Calu3 (cell line): Measurements from ENCODE around the gene SPR. TPM values are rescaled to one million over a fixed set of nuclear protein-coding genes. Genes with fewer than 3 reads are reported as not detected.

Experiments used
- BruUV-seq: library from RNA; stranded (reverse); fragments of 400-500 nt; replicated peaks from 2 replicates; lab custom pipeline; 2021; lab: Mats Ljungman, UMichigan
- CTCF ChIA-PET: fragments of 300-600 bp; sonication (Branson Sonifier 250); formaldehyde crosslinking; loops from one replicate; lab custom pipeline; 2022; ENCODE audit warnings: antibody characterized with exemption; lab: Charles Lee
- DNase-seq: peaks from one replicate; pipeline ENCODE4 v3.0.0; 2022
- H3K27ac Mint-ChIP-seq: one replicate; pipeline ENCODE4 v1.8.0; 2022; ENCODE audit warnings: mixed read lengths; ENCODE audit not compliant: unreplicated experiment
- H3K27me3 Mint-ChIP-seq: one replicate; pipeline ENCODE4 v1.8.0; 2022; ENCODE audit warnings: mixed read lengths; ENCODE audit not compliant: unreplicated experiment
- H3K36me3 Mint-ChIP-seq: one replicate; pipeline ENCODE4 v1.8.0; 2022; ENCODE audit warnings: mild to moderate bottlenecking, moderate library complexity, mixed read lengths; ENCODE audit not compliant: insufficient read depth, unreplicated experiment
- H3K4me1 Mint-ChIP-seq: one replicate; pipeline ENCODE4 v1.8.0; 2022; ENCODE audit warnings: mild to moderate bottlenecking, low read depth, mixed read lengths; ENCODE audit not compliant: unreplicated experiment
- H3K4me3 Mint-ChIP-seq: one replicate; pipeline ENCODE4 v1.8.0; 2022; ENCODE audit warnings: mild to moderate bottlenecking, low read depth, moderate library complexity, mixed read lengths; ENCODE audit not compliant: unreplicated experiment
- H3K9me3 Mint-ChIP-seq: one replicate; pipeline ENCODE4 v1.8.0; 2022; ENCODE audit warnings: low read depth, mixed read lengths; ENCODE audit not compliant: unreplicated experiment
- intact Hi-C: fragments of 100-400 bp; cut with micrococcal nuclease; formaldehyde crosslinking; loops from one replicate; pipeline ENCODE4 v1.10.0; 2022; ENCODE audit not compliant: unreplicated experiment
- total RNA-seq: library from RNA; stranded (reverse); gene quantifications from 2 replicates; pipeline ENCODE4 v1.2.3, GENCODE V29; 2022
- TF ChIP-seq, protein P1 (sequence below): fragments of 200-600 bp; IDR thresholded peaks from one replicate; pipeline ENCODE4 v1.8.0; 2022; ENCODE audit warnings: antibody characterized with exemption; ENCODE audit not compliant: unreplicated experiment

SPR gene
- total RNA-seq, 1 experiment from 2014 or later: 71.1 TPM

DNA sequence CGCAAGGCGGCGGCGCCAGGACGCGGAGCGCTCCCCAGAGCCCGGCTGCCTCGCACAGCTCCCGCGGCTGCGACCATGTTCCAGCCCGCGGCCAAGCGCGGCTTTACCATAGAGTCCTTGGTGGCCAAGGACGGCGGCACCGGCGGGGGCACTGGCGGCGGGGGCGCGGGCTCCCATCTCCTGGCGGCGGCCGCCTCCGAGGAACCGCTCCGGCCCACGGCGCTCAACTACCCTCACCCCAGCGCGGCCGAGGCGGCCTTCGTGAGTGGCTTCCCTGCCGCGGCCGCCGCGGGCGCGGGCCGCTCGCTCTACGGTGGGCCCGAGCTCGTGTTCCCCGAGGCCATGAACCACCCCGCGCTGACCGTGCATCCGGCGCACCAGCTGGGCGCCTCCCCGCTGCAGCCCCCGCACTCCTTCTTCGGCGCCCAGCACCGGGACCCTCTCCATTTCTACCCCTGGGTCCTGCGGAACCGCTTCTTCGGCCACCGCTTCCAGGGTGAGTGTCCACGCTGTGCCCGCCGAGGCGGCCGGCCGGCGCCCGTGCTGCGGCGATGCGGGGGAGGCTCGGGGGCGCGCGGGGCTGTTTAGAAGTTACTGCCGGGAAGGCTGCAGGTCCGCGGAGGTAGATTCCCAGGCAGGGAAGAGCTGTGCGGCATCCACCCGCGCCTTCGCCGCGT lies 30.8 kb downstream of the SPR start:
- H3K9me3 Mint-ChIP-seq: no peaks in the 10 kb centered on the region
- H3K27me3 Mint-ChIP-seq: peaks cover 82% of the 10 kb centered on the region
- H3K4me1 Mint-ChIP-seq: peaks cover 6% of the 10 kb centered on the region
- peak overlapping the region; percentile 53 for H3K4me3 Mint-ChIP-seq
- peaks cover 14% of the 10 kb centered on the region for H3K36me3 Mint-ChIP-seq
- CTCF ChIA-PET: interaction anchor here (1.5 to 1.9 kb wide), 2 partner anchors 15 to 24 kb away, joined by 3 to 10 read pairs; no protein-coding TSS in a partner anchor
- peak; percentile 33 for DNase-seq
- no TSS peak for BruUV-seq
- intact Hi-C loops: no loop called here
- H3K27ac Mint-ChIP-seq: no peak overlapping the region
- TF ChIP-seq, protein P1, sequence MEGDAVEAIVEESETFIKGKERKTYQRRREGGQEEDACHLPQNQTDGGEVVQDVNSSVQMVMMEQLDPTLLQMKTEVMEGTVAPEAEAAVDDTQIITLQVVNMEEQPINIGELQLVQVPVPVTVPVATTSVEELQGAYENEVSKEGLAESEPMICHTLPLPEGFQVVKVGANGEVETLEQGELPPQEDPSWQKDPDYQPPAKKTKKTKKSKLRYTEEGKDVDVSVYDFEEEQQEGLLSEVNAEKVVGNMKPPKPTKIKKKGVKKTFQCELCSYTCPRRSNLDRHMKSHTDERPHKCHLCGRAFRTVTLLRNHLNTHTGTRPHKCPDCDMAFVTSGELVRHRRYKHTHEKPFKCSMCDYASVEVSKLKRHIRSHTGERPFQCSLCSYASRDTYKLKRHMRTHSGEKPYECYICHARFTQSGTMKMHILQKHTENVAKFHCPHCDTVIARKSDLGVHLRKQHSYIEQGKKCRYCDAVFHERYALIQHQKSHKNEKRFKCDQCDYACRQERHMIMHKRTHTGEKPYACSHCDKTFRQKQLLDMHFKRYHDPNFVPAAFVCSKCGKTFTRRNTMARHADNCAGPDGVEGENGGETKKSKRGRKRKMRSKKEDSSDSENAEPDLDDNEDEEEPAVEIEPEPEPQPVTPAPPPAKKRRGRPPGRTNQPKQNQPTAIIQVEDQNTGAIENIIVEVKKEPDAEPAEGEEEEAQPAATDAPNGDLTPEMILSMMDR: no peak

DNA sequence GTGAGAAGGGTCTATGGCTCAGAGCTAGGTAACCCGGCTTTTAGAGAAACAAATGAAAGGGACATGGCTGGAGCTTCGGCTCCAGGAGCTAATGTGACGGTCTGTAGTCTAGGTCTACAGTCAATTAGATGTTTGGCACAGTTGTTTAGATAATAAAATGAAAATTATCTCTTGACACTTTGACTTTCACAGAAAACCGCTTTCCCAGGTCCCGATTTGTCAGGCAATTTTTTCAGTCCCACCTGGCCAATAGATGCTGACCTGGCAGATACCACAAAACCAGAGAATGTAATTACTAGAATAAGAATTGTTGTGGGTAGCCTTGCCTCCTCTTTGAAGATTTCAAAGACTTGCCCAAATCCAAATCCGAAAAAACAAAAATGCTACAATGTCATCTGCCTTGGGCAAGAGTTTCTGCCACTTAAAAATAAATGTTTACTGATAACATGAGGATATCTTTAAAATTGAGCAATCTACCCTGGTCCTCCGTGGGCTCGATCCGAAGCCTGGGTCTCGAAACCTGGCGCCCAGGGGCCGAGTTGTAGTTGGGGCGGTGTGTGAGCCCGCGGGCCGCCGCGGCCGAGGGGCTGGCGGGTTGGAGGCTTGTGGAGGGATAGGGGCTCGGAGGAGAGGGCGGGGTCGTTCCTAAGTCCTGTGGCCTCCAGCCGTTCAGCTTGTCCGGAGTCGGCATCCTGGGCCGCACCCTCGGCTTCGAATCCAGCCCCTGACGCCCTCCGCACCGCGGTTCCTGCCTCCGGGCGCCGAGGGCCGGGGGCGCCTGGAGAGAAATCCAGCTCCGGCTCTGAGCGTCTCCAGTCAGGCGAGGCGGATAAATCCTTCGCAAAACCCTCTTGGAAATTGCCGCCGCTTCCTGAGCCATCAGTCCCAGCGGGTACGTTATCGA lies 32.5 kb downstream of the SPR start:
- no peak for DNase-seq
- TF ChIP-seq, protein P1: no peak
- Mint-ChIP-seq H3K9me3 (no peaks in the 10 kb centered on the region), H3K4me3 (no peak overlapping the region), H3K27me3 (peaks cover 80% of the 10 kb centered on the region), H3K4me1 (peaks cover 6% of the 10 kb centered on the region), H3K27ac (no peak overlapping the region), H3K36me3 (peaks cover 14% of the 10 kb centered on the region)
- intact Hi-C loops: no loop called here
- no TSS peak for BruUV-seq
- CTCF ChIA-PET: no interaction called here

DNA sequence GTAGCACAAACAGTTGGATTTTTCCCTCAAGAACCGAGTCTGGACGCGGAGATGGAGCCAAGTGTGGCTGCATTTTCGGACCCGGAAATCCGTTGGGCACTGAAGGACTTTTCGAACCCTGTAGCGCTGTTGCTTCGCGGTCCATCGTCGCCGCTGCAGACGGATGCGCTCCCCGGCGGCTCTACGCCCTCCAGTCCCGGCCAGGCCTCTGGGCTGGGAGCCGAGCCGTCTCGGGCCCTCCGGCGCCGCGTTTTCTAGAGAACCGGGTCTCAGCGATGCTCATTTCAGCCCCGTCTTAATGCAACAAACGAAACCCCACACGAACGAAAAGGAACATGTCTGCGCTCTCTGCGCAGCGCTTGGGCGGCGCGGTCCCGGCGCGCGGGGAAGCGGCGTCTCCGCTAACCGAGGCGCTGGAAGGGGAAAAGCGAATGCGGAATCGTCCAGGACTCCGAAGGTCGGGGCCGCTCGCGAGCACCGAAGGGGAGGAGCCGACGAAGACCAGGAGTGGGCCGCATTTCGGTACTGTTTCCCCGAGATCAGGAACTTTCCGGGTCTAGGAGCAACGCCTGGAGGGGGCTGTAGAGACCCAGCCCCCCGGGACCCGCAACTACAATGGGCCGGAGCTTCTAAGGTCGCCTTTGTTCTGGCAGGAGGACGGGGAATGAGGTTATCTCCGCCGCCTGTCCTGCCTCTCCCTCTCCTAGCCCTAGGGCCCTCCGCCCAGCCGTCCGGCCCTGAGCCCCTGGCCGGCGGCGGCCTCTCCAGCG lies 33.3 kb downstream of the SPR start:
- H3K4me3 Mint-ChIP-seq: no peak overlapping the region
- CTCF ChIA-PET: interaction anchor here (0.6 kb wide), 1 partner anchor 17 kb away, joined by 3 read pairs; no protein-coding TSS in a partner anchor
- DNase-seq: no peak
- BruUV-seq: no TSS peak
- no peaks in the 10 kb centered on the region for H3K9me3 Mint-ChIP-seq
- peaks cover 72% of the 10 kb centered on the region for H3K27me3 Mint-ChIP-seq
- TF ChIP-seq, protein P1: no peak
- intact Hi-C loops: no loop called here
- peaks cover 14% of the 10 kb centered on the region for H3K36me3 Mint-ChIP-seq
- H3K27ac Mint-ChIP-seq: no peak overlapping the region
- peaks cover 6% of the 10 kb centered on the region for H3K4me1 Mint-ChIP-seq
